ENCODE data around the gene PLAAT1.

The PLAAT1 gene

GRCh38 chr3:193211173-193211572 lies 29.8 kb upstream of the PLAAT1 start:
- H3K27ac ChIP-seq = no peak overlapping the region
- intact Hi-C loops (cut with DNase I; ENCODE audit: low total_unique reads) = no loop called here

GRCh38 chr3:193211984-193212383 lies 29.0 kb upstream of the PLAAT1 start:
- no peak for TF ChIP-seq CTCF (IDR thresholded peaks at IDR 0.05)
- Histone ChIP-seq H3K27ac (no peak overlapping the region), H3K4me3 (no peak overlapping the region), H3K36me3 (no peaks in the 10 kb centered on the region), H3K4me1 (no peaks in the 10 kb centered on the region), H3K27me3 (no peaks in the 10 kb centered on the region), H3K9me3 (no peaks in the 10 kb centered on the region)
- DNase-seq = no peak
- intact Hi-C loops (cut with DNase I; ENCODE audit: low total_unique reads) = no loop called here

More at GRCh38 chr3:193211173-193211572, 29.8 kb upstream of the PLAAT1 start:
- DNase-seq = no peak
- TF ChIP-seq CTCF (IDR thresholded peaks at IDR 0.05) = no peak
- Histone ChIP-seq H3K27me3 (no peaks in the 10 kb centered on the region), H3K9me3 (no peaks in the 10 kb centered on the region), H3K4me1 (no peaks in the 10 kb centered on the region), H3K4me3 (no peak overlapping the region), H3K36me3 (no peaks in the 10 kb centered on the region)

GRCh38 chr3:193212844-193213243 lies 28.2 kb upstream of the PLAAT1 start:
- H3K27me3 ChIP-seq = no peaks in the 10 kb centered on the region
- H3K36me3 ChIP-seq = no peaks in the 10 kb centered on the region
- H3K4me1 ChIP-seq = no peaks in the 10 kb centered on the region
- intact Hi-C loops (cut with DNase I; ENCODE audit: low total_unique reads) = no loop called here
- no peak overlapping the region for H3K27ac ChIP-seq
- TF ChIP-seq CTCF (IDR thresholded peaks at IDR 0.05) = no peak
- no peak for DNase-seq
- H3K4me3 ChIP-seq = no peak overlapping the region
- no peaks in the 10 kb centered on the region for H3K9me3 ChIP-seq

GRCh38 chr3:193214445-193214844 lies 26.6 kb upstream of the PLAAT1 start:
- Histone ChIP-seq H3K36me3 (no peaks in the 10 kb centered on the region), H3K27me3 (no peaks in the 10 kb centered on the region), H3K9me3 (no peaks in the 10 kb centered on the region), H3K4me3 (no peak overlapping the region), H3K4me1 (no peaks in the 10 kb centered on the region), H3K27ac (no peak overlapping the region)
- TF ChIP-seq CTCF (IDR thresholded peaks at IDR 0.05) = no peak
- no peak for DNase-seq
- intact Hi-C loops (cut with DNase I; ENCODE audit: low total_unique reads) = no loop called here

GRCh38 chr3:193225302-193226125 lies 15.5 kb upstream of the PLAAT1 start:
- Histone ChIP-seq H3K4me1 (no peaks in the 10 kb centered on the region), H3K36me3 (no peaks in the 10 kb centered on the region), H3K27me3 (no peaks in the 10 kb centered on the region), H3K4me3 (no peak overlapping the region), H3K9me3 (no peaks in the 10 kb centered on the region), H3K27ac (no peak overlapping the region)
- no peak for TF ChIP-seq CTCF (IDR thresholded peaks at IDR 0.05)
- intact Hi-C loops (cut with DNase I; ENCODE audit: low total_unique reads) = no loop called here
- DNase-seq = no peak

All from tibial artery (tissue), 4 donors.